ENCODE measurements around the gene UBXN4. TPM values are rescaled to one million over a fixed set of nuclear protein-coding genes. Genes with fewer than 3 reads are reported as not detected.
A peak's percentile ranks its signal among the peaks of the same experiment; 100 is the strongest.
"Not testable (repeated sequence)": the region's sequence is repeated elsewhere in the genome, so short reads cannot be mapped to it uniquely, and the experiment has no call there.

The UBXN4 gene
- polyA plus RNA-seq (ENCODE audit: insufficient read length), result 68.6 TPM

GRCh38 chr2:135741395-135742324, at the start of gene UBXN4:
UBXN4 (plus strand) TSS chr2:135741855; CDS start chr2:135741930, 75 bp downstream.
- DNase-seq (ENCODE audit: low read depth), result peak; percentile 96

GRCh38 chr2:135694711-135695110, 46.9 kb upstream of the UBXN4 start:
- no peak for DNase-seq (ENCODE audit: low read depth)

GRCh38 chr2:135698838-135699237, 42.8 kb upstream of the UBXN4 start:
- no peak for DNase-seq (ENCODE audit: low read depth)

- DNase-seq (ENCODE audit: low read depth), result no peak
Observed at GRCh38 chr2:135701442-135701841, 40.2 kb upstream of the UBXN4 start.

GRCh38 chr2:135703300-135703699, 38.4 kb upstream of the UBXN4 start:
- DNase-seq (ENCODE audit: low read depth), result no peak

- DNase-seq (ENCODE audit: low read depth), result not testable (repeated sequence)
Observed at GRCh38 chr2:135704075-135704474, 37.6 kb upstream of the UBXN4 start.

GRCh38 chr2:135708159-135708558, 33.5 kb upstream of the UBXN4 start:
- no peak for DNase-seq (ENCODE audit: low read depth)

- DNase-seq (ENCODE audit: low read depth), result peak; percentile 14
Observed at GRCh38 chr2:135709992-135710391, 31.7 kb upstream of the UBXN4 start.

GRCh38 chr2:135715086-135715485, 26.6 kb upstream of the UBXN4 start:
- not testable (repeated sequence) for DNase-seq (ENCODE audit: low read depth)

GRCh38 chr2:135728064-135728743, 13.5 kb upstream of the UBXN4 start:
- DNase-seq (ENCODE audit: low read depth), result no peak

GRCh38 chr2:135732561-135732960, 9.1 kb upstream of the UBXN4 start:
- no peak for DNase-seq (ENCODE audit: low read depth)

GRCh38 chr2:135733045-135733444, 8.6 kb upstream of the UBXN4 start:
- DNase-seq (ENCODE audit: low read depth), result no peak

GRCh38 chr2:135736546-135736945, 5.1 kb upstream of the UBXN4 start:
- DNase-seq (ENCODE audit: low read depth), result no peak

GRCh38 chr2:135740206-135740605, 1.4 kb upstream of the UBXN4 start:
- no peak for DNase-seq (ENCODE audit: low read depth)

- DNase-seq (ENCODE audit: low read depth), result no peak
Observed at GRCh38 chr2:135741043-135741394, 636 bp upstream of the UBXN4 start.

GRCh38 chr2:135742325-135742757, 686 bp downstream of the UBXN4 start:
- DNase-seq (ENCODE audit: low read depth), result no peak

GRCh38 chr2:135743860-135744259, 2.2 kb downstream of the UBXN4 start:
- no peak for DNase-seq (ENCODE audit: low read depth)

- no peak for DNase-seq (ENCODE audit: low read depth)
Observed at GRCh38 chr2:135744760-135745314, 3.2 kb downstream of the UBXN4 start.

- DNase-seq (ENCODE audit: low read depth), result no peak
Observed at GRCh38 chr2:135745545-135745944, 3.9 kb downstream of the UBXN4 start.

GRCh38 chr2:135755573-135755972, 13.9 kb downstream of the UBXN4 start:
- DNase-seq (ENCODE audit: low read depth), result no peak

GRCh38 chr2:135756692-135757091, 15.0 kb downstream of the UBXN4 start:
- DNase-seq (ENCODE audit: low read depth), result no peak

GRCh38 chr2:135762022-135762421, 20.4 kb downstream of the UBXN4 start:
- no peak for DNase-seq (ENCODE audit: low read depth)

GRCh38 chr2:135762530-135762929, 20.9 kb downstream of the UBXN4 start:
- no peak for DNase-seq (ENCODE audit: low read depth)

All from forelimb muscle (tissue), 1 donor.